ENCODE data around the gene PI4KB.

The PI4KB gene

GRCh38 chr1:151346082-151346768 is 19.0 kb upstream of the PI4KB start:
- no peak for DNase-seq (ENCODE audit: low read depth)

- DNase-seq (ENCODE audit: low read depth) = no peak
These were observed 17.1 kb upstream of the PI4KB start for GRCh38 chr1:151344291-151344690.

GRCh38 chr1:151343587-151343986 is 16.4 kb upstream of the PI4KB start:
- DNase-seq (ENCODE audit: low read depth) = no peak

GRCh38 chr1:151342569-151342968 is 15.4 kb upstream of the PI4KB start:
- no peak for DNase-seq (ENCODE audit: low read depth)

GRCh38 chr1:151342021-151342420 is 14.8 kb upstream of the PI4KB start:
- DNase-seq (ENCODE audit: low read depth) = no peak

GRCh38 chr1:151340870-151341754 is 13.9 kb upstream of the PI4KB start:
- DNase-seq (ENCODE audit: low read depth) = no peak

GRCh38 chr1:151336556-151336955 is 9.3 kb upstream of the PI4KB start:
- DNase-seq (ENCODE audit: low read depth) = no peak

GRCh38 chr1:151334822-151335221 is 7.6 kb upstream of the PI4KB start:
- DNase-seq (ENCODE audit: low read depth) = no peak

- DNase-seq (ENCODE audit: low read depth) = no peak
These were observed 873 bp upstream of the PI4KB start for GRCh38 chr1:151327903-151328674.

GRCh38 chr1:151326619-151327222 is 495 bp downstream of the PI4KB start:
- peak; percentile 42 for DNase-seq (ENCODE audit: low read depth)

- DNase-seq (ENCODE audit: low read depth) = no peak
These were observed 1.4 kb downstream of the PI4KB start for GRCh38 chr1:151325646-151326429.

- no peak for DNase-seq (ENCODE audit: low read depth)
These were observed 2.0 kb downstream of the PI4KB start for GRCh38 chr1:151325231-151325630.

- DNase-seq (ENCODE audit: low read depth) = no peak
These were observed 2.8 kb downstream of the PI4KB start for GRCh38 chr1:151324390-151324930.

- DNase-seq (ENCODE audit: low read depth) = no peak
These were observed 8.2 kb downstream of the PI4KB start for GRCh38 chr1:151318975-151319374.

GRCh38 chr1:151315565-151316235 is 11.5 kb downstream of the PI4KB start:
- DNase-seq (ENCODE audit: low read depth) = no peak

GRCh38 chr1:151314137-151314875 is 12.9 kb downstream of the PI4KB start:
- no peak for DNase-seq (ENCODE audit: low read depth)

- no peak for DNase-seq (ENCODE audit: low read depth)
These were observed 13.7 kb downstream of the PI4KB start for GRCh38 chr1:151313501-151313900.

- DNase-seq (ENCODE audit: low read depth) = no peak
These were observed 14.4 kb downstream of the PI4KB start for GRCh38 chr1:151312826-151313225.

GRCh38 chr1:151312411-151312810 is 14.8 kb downstream of the PI4KB start:
- no peak for DNase-seq (ENCODE audit: low read depth)
